Measurements from ENCODE around the gene POP7. TPM values are rescaled to one million over a fixed set of nuclear protein-coding genes. Genes with fewer than 3 reads are reported as not detected.

POP7 gene
- total RNA-seq, 4 donors from 2014 or later = 23.9 to 38.1 (median 29.7) TPM

GRCh38 chr7:100691676-100692577 lies 14.0 kb upstream of the POP7 start:
- Histone ChIP-seq H3K27me3 (no peaks in the 10 kb centered on the region), H3K27ac (peak overlapping the region in 1 of 4 donors; percentile 32), H3K36me3 (peaks cover 0 to 27% (median 0%) of the 10 kb centered on the region in 3 donors), H3K4me1 (peaks cover 0 to 43% (median 23%) of the 10 kb centered on the region in 4 donors), H3K4me3 (peak overlapping the region in 3 of 4 donors; percentile 0 to 100 (median 7)), H3K9me3 (no peaks in the 10 kb centered on the region)
- TF ChIP-seq CTCF (IDR thresholded peaks at IDR 0.05) = peak; percentile 80 to 94 (median 86)
- no peak for TF ChIP-seq POLR2A (IDR thresholded peaks at IDR 0.05)
- DNase-seq = peak; percentile 69 to 89 (median 86)

- TF ChIP-seq CTCF (IDR thresholded peaks at IDR 0.05) (no peak), POLR2A (IDR thresholded peaks at IDR 0.05) (no peak)
- DNase-seq = peak in 1 of 3 donors; percentile 7
- Histone ChIP-seq H3K4me1 (peaks cover 0 to 43% (median 23%) of the 10 kb centered on the region in 4 donors), H3K36me3 (peaks cover 0 to 21% (median 0%) of the 10 kb centered on the region in 3 donors), H3K27ac (no peak overlapping the region), H3K4me3 (peak overlapping the region in 3 of 4 donors; percentile 79 to 100 (median 98)), H3K27me3 (no peaks in the 10 kb centered on the region), H3K9me3 (no peaks in the 10 kb centered on the region)
These were observed 13.4 kb upstream of the POP7 start for GRCh38 chr7:100692578-100692961.

GRCh38 chr7:100693312-100694097 lies 12.4 kb upstream of the POP7 start:
- H3K27me3 ChIP-seq = no peaks in the 10 kb centered on the region
- peaks cover 0 to 43% (median 23%) of the 10 kb centered on the region in 4 donors for H3K4me1 ChIP-seq
- peak overlapping the region; percentile 79 to 100 (median 98) for H3K4me3 ChIP-seq
- peaks cover 0 to 11% (median 0%) of the 10 kb centered on the region in 3 donors for H3K36me3 ChIP-seq
- no peaks in the 10 kb centered on the region for H3K9me3 ChIP-seq
- no peak for TF ChIP-seq CTCF (IDR thresholded peaks at IDR 0.05)
- no peak for TF ChIP-seq POLR2A (IDR thresholded peaks at IDR 0.05)
- DNase-seq = peak in 2 of 3 donors; percentile 23 to 55
- H3K27ac ChIP-seq = peak overlapping the region; percentile 65 to 84 (median 75)

GRCh38 chr7:100694098-100694745 lies 11.7 kb upstream of the POP7 start, which contains the start of gene GIGYF1:
TSS of gene GIGYF1 (minus strand) at chr7:100694250. CDS start at chr7:100688238, 6,012 bp downstream.
- TF ChIP-seq POLR2A (IDR thresholded peaks at IDR 0.05) (no peak), CTCF (IDR thresholded peaks at IDR 0.05) (no peak)
- Histone ChIP-seq H3K9me3 (no peaks in the 10 kb centered on the region), H3K27me3 (no peaks in the 10 kb centered on the region), H3K4me3 (peak within 1 kb of the TSS; percentile 79 to 100 (median 98)), H3K27ac (peak within 1 kb of the TSS; percentile 65 to 84 (median 75)), H3K36me3 (peaks cover 0 to 4% (median 0%) of the 10 kb centered on the region in 3 donors), H3K4me1 (peaks cover 0 to 40% (median 23%) of the 10 kb centered on the region in 4 donors)
- peak; percentile 71 to 89 (median 85) for DNase-seq

- Histone ChIP-seq H3K4me3 (no peak overlapping the region), H3K36me3 (no peaks in the 10 kb centered on the region), H3K4me1 (peaks cover 0 to 23% (median 20%) of the 10 kb centered on the region in 4 donors), H3K27ac (no peak overlapping the region), H3K27me3 (no peaks in the 10 kb centered on the region), H3K9me3 (no peaks in the 10 kb centered on the region)
- TF ChIP-seq POLR2A (IDR thresholded peaks at IDR 0.05) = no peak
- no peak for TF ChIP-seq CTCF (IDR thresholded peaks at IDR 0.05)
- DNase-seq = no peak
These were observed 9.8 kb upstream of the POP7 start for GRCh38 chr7:100696123-100696521.

All from Peyer's patch (tissue), 4 donors.